Fibroblast of peridontal ligament (primary cell): ENCODE results near the gene FGG.

Source experiments
- DNase-seq: peaks from one replicate; pipeline ENCODE4 v3.0.0-alpha.2; 2010; ENCODE audit errors: extremely low read depth

The FGG gene

DNA sequence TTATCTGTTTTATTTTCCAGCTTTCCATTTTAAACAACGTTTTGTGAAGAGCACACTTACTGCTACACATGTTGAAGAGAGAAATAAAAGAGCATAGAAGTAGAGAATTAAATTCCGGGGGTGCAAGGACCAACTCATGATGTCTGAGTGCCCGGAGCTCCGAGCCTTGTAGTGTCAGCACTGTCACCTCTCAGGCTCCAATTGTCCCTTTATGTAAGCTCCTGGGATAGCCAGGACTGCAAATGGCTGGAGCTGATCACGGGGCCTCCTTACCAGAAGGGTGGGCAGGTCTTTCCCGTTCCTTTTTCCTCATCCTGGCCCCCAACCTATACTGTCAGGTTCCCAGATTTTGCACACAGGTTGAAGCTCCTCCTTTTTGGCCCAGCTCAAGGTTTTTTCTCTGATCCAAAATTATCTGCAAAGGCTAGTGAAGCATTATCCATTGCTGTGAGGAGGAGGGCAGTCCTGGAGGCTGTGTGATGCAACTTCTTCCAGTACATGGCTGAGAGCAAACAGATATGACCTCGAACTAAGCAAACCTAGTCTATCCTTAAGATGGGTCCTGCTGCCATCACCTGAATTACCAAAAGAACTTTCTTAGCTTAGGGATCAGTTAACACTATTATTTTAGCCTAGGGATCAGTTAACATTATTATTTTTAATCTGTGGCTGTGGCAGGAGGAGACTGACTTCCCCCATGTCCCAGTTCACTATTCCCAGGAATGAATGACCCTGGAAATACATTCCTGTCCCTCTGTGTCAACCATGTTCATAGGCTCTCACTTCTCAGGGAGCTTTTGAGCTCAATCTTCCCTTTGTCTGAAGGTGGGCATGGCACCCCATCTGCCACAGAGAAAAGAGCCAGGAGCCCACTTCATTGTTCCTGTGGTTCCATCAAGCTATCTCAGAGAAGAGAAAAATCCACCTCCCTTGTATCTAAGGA, at the start of gene FGG:
Gene FGG, minus strand, starts transcription at position 185 of the 943 bp plus-strand sequence. Its CDS starts 47 bp downstream, at position 138.
- DNase-seq = no peak

DNA sequence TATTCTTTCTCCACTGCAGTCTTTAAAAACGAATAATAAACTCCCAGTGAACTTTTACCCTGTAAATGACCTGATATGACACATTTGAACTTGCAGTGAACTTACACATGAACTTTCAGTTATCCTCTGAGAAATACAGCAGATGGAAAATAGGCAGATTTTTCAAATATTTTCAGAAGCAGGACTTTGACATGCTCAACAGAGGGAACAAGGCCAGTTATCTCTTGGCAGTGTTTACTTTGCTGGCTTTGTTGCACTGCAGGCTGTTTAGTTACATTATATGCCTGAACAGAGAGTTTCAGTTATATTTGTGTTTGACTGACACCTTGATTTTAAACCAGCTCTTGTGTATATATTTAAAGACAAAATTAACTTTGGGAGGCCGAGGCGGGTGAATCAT, 47.6 kb upstream of the FGG start:
- no peak for DNase-seq

- no peak for DNase-seq
Measured at GRCh38 chr4:154658680-154659405, 46.4 kb upstream of the FGG start.

- DNase-seq = no peak
Measured at GRCh38 chr4:154643493-154643892, 31.0 kb upstream of the FGG start.

- DNase-seq = no peak
Measured at GRCh38 chr4:154642373-154643009, 30.0 kb upstream of the FGG start.

GRCh38 chr4:154640999-154641398, 28.5 kb upstream of the FGG start:
- no peak for DNase-seq

GRCh38 chr4:154634058-154634457, 21.6 kb upstream of the FGG start:
- DNase-seq = no peak

- DNase-seq = no peak
Measured at GRCh38 chr4:154631828-154632227, 19.4 kb upstream of the FGG start.

DNA sequence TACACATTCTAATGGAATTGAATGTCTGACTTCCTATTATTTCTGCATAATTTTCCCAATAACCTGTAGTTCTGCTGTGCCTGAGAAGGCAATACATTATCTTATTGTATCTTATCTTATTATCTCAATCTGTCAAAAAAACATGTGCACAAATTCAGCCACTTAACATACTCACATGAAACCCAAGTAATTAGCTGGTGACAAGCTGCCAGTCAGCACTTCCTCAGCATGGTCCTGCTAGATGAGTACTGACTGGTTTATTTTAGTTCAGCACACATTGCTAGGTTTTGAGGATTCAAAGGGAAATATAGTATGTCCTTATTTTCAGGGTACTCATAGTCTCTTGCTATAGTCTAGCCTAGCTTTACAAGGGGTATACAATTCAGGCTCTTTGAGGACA, 17.9 kb upstream of the FGG start:
- no peak for DNase-seq

DNA sequence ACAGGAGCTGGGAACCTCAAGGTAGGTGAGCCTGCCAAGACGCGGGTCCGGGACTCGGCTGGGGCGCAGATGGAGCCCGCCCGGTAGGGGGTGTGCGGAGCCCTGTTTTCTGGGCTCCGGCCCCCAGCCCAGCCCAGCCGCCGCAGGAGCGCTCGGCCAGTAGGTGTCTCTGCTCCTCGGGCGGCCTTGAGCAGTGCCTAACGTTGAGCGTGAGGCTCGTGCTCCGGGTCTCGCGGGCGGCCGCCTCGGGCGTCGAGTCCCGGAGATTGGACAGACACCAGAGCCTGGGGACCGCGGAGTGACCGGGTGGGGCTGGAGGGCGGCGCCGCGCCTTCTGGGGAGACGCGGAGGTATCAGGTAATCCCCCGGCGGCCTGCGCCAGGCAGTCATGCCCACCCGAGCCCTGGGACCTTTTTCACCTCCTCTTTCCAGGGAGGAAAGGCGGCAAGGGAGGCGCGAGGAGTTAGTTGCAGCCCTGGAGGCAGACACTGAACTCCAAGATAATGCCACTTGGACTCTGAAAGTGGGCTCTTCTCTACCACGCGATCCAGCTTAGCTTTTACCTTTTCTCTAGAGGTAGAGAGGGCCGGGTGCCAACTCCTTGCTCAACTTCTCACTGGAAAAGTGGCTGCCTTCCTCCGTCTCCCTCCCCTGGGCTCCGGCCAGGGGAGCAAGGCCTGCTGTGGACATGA, 14.5 kb upstream of the FGG start:
- no peak for DNase-seq

DNA sequence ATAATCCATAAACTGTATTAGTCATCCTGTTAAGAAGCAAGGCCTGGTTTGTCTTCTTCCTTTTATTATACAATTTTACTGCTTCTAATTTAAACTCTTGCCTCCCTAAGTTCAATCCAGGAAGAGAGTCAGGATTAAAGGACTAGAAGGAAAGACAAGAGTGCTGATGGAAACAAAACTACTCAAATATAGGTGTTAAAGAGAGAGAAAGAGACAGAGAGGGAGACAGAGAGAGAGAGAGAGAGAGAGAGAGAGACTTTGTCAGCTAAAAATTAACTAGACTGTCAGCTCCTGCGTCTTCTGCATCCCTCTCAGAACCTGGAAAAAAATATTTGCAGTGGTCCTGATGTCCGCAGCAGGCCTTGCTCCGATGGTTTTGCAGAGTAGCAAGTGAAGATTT, 13.5 kb upstream of the FGG start:
- no peak for DNase-seq

DNA sequence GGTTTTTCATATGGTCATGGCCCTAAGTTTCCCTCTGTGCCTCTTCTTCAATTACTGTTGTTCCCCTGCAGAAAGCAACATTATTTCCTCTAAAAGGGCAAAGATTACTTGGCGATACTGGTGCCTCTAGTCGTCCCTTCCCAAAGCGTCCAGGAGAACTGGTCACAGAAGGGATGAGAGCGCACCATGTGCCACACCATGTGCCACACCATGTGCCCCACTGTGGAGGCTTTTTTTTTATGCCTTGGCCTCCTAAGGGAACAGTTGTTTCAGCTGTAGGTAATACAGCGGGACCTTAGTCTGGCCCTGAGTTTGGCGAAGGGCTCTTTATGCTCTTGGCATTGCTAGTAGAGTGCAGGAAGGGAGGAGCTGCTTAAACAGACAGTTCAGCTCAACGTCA, 11.5 kb upstream of the FGG start:
- DNase-seq = no peak

GRCh38 chr4:154623436-154623835, 11.0 kb upstream of the FGG start:
- no peak for DNase-seq

- peak; percentile 36 for DNase-seq
Measured at GRCh38 chr4:154622598-154622997, 10.1 kb upstream of the FGG start.

DNA sequence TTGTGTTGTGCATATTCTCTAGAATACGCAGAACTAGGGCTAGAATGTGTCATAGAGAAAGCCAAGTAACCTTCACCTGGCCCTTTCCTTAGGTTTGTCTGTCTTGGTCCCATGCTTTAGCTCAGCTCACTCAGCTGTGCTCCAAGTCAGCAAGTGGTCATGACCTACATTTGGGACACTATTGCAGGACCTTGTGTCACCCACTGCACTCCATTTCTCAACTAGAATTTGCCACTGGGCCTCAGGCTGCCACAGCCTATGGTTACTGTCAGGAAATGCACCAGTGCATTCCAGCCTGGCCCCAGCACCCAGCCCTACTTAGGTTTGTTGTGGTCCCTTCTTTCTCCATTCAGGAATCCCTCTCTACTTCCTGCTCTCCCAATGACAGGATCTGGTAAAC, 7.7 kb upstream of the FGG start:
- DNase-seq = no peak

DNA sequence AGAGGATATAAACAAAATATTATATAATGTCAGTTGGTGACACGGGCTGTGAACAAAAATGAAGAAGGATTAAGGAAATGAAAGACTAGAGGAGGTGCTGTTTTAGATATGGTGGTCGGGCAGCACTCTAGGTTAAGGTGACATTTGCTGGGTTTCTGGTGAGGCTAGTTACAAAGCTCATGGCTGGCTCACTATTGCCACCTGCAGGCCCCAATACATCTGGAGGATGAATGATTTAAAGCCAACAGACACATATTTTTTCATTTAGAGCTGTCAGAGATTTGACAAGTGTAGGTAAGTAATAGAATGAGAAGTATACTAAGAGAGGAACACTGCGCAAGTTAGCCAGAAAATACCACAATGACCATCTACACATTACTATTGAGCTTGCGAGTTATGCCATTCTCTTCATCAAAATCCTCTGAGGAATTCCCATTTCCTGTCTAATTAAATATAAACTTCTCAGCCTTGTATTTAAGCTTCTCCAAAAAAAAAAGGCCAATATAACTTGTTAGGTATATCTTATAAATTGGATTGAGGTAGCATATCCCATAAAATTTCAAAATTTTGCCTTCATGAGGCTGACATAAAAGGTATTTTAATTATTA, 6.4 kb upstream of the FGG start:
- peak; percentile 51 for DNase-seq

DNA sequence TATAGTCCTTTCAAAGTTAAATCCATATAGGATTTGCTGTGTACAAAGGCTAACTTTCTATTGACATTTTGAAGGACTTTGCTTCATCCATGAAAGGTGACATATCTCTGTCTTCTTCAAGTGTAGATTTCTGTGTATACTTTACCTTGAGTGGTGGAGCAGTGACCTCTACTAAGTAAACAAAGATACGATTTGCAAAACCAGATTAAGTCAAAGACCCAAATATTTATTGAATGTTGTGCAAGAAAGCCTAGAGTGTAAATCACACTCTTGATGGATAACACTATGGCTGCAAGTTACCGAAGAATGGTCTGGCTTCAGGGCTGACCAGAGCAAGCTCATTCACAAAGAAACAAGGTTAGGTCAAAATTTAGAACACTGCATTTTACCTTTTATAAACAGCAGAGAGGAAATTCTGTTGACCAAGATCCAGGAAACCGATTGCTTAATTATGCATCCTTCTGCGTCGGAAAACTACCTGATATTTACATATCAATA, 5.4 kb upstream of the FGG start:
- no peak for DNase-seq

DNA sequence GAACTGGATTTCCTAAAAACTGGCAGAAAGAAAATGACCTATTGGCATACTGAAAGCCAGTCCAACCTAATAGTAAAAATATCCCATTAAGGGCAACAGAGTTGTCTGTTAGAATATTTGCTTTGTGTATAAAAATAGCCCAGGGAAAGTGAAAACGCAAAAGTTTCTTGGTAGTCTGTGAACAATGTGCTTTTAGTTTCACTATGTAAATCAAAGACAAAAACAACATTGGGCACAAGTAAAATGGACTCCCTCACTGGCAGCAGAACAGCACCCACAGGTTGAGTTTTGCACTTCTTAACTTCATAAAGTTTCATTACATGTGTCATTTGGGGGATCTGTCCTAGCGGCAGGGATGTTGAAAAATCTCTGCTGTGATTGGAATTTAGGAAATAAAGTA, 4.3 kb upstream of the FGG start:
- DNase-seq = no peak

DNA sequence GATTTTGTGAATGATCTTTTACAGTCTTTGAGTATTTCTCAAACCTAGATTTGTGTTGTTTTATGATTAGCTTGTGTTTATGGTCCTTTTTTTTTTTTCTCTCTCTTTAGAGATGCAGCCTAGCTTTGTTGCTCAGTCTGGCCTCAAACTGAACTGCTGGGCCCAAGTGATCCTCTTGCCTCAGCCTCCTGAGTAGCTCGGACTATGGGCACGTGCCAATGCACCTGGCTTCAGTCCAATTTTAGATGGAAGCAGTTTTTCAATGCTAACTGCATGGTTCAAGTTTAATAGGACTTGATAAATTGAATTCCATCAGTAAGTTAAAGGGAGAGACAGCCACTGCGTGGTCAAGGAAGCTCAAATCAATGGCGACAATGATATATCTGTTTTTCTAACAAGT, 3.8 kb upstream of the FGG start:
- DNase-seq = no peak

DNA sequence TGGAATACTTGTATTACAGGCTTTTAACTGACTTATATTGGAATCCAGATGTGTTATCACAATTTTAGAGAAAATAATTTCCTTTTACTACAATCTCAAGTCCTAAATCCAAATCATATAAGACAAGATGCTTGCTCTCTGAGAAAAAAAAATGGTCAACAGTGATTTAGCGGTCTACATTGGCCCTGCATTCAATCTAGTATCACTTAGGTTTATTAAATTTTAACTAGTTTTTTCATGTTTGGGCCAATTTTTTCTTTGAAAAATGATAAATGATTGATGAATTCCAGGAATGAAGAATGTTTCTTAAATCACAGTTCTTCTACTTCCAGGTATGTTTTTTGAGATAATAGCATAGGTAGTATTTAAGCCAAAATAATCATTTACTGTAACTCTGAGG, 2.8 kb upstream of the FGG start:
- no peak for DNase-seq

DNA sequence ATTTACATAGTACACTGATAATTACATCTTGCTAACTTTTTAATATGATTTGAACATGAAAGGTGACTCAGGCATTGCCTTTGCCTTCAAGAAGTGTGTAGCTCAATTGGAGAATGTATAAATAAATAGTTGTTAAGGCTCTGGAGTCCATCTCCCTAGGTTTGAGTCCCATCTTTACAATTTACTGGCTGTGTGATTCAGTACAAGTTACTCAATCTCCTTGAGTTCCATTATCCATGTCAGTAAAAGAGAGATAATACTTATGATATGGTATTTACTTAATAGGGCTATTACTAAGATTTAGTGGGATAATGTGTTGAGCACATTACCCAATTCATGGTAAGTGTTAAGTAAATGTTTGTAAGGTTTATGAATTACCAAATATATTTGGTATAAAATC, 1.9 kb upstream of the FGG start:
- no peak for DNase-seq
